ENCODE measurements around the gene CLN3. TPM values are rescaled to one million over a fixed set of nuclear protein-coding genes. Genes with fewer than 3 reads are reported as not detected.
A peak's percentile ranks its signal among the peaks of the same experiment; 100 is the strongest.

Gene CLN3
- total and polyA plus RNA-seq, 2 of the 13 experiments (the other 11 are each of a cell fraction or from before 2014, with no cell fraction given), result 23.4 to 46.8 TPM

GRCh38 chr16:28505489-28506137, 13.7 kb upstream of the CLN3 start (continued):
- TF ChIP-seq KLF15 (CRISPR knock-in tag; IDR thresholded peaks at IDR 0.05; ENCODE audit: borderline replicate concordance), result no peak
- TF ChIP-seq HCFC1 (IDR thresholded peaks at IDR 0.05; ENCODE audit: low read depth, low read length), result no peak
- TF ChIP-seq ZNF670 (CRISPR knock-in tag; IDR thresholded peaks at IDR 0.05; ENCODE audit: borderline replicate concordance), result no peak
- TF ChIP-seq NCOR1 (IDR thresholded peaks at IDR 0.05; ENCODE audit: borderline replicate concordance, low read length), result peak; percentile 75; the same call in 1 of the 2 replicates
- no peak for TF ChIP-seq ZNF720 (CRISPR knock-in tag; IDR thresholded peaks at IDR 0.05)
- TF ChIP-seq THAP8 (CRISPR knock-in tag; IDR thresholded peaks at IDR 0.05; ENCODE audit: borderline replicate concordance), result peak; percentile 45; the same call in 1 of the 2 replicates
- TF ChIP-seq TAF1 (CRISPR knock-in tag; IDR thresholded peaks at IDR 0.05), result no peak
- peak; percentile 43; the same call in 1 of the 2 replicates for TF ChIP-seq SALL2 (CRISPR knock-in tag; IDR thresholded peaks at IDR 0.05)
- TF ChIP-seq ZNF484 (CRISPR knock-in tag; IDR thresholded peaks at IDR 0.05; ENCODE audit: borderline replicate concordance, low read depth), result no peak
- no peak for TF ChIP-seq SRSF1 (optimal IDR thresholded peaks at IDR 0.05; ENCODE audit: low read depth, low read length)
- TF ChIP-seq ZNF281 (CRISPR knock-in tag; IDR thresholded peaks at IDR 0.05; ENCODE audit: borderline replicate concordance), result 0 out of 2 replicates have a peak, but pooled peaks have one; percentile 45
- 0 out of 2 replicates have a peak, but pooled peaks have one; percentile 73 for TF ChIP-seq BRCA1 (CRISPR knock-in tag; IDR thresholded peaks at IDR 0.05)
- no peak for TF ChIP-seq KIAA2018 (CRISPR knock-in tag; IDR thresholded peaks at IDR 0.05; ENCODE audit: borderline replicate concordance)
- TF ChIP-seq LBX2 (CRISPR knock-in tag; IDR thresholded peaks at IDR 0.05; ENCODE audit: borderline replicate concordance), result no peak
- TF ChIP-seq ZBTB34 (CRISPR knock-in tag; IDR thresholded peaks at IDR 0.05), result no peak

All from HepG2 (cell line).